Stimulated activated naive B cell treated with anti-CD40 and anti-IgM and Interleukin-4, amounts not matched to agents 10 μg/mL and 1 μg/mL and 100 μg/mL, for 72 hours (primary cell): Measurements from ENCODE around the gene MICB.

Experiments
- ATAC-seq, 2 donors: fragments of 150-1000 bp; cut with Tn5 transposase; replicated peaks; 2 replicates each; pipeline ENCODE4 v1.10.0; 2021; ENCODE audit warnings: moderate library complexity in 1 of 2
- DNase-seq: peaks from one replicate; pipeline ENCODE4 v3.0.0; 2021
- H3K27ac Mint-ChIP-seq: one replicate; pipeline ENCODE4 v1.8.0; 2022; ENCODE audit warnings: mild to moderate bottlenecking, mixed read lengths
- H3K27me3 Mint-ChIP-seq, 2 donors: one replicate each; pipeline ENCODE4 v1.8.0; 2022; ENCODE audit warnings: mixed read lengths in 2 of 2
- H3K36me3 Mint-ChIP-seq, 2 donors: one replicate each; pipeline ENCODE4 v1.8.0; 2022; ENCODE audit warnings: mixed read lengths in 2 of 2, mild to moderate bottlenecking in 1 of 2
- H3K4me1 Mint-ChIP-seq, 2 donors: one replicate each; pipeline ENCODE4 v1.8.0; 2022; ENCODE audit warnings: mixed read lengths in 2 of 2, mild to moderate bottlenecking in 1 of 2
- H3K4me3 Mint-ChIP-seq, 2 donors: one replicate each; pipeline ENCODE4 v1.8.0; 2022; ENCODE audit warnings: mild to moderate bottlenecking in 2 of 2, mixed read lengths in 2 of 2, moderate library complexity in 1 of 2
- H3K9me3 Mint-ChIP-seq, 2 donors: one replicate each; pipeline ENCODE4 v1.8.0; 2022; ENCODE audit warnings: mixed read lengths in 2 of 2, mild to moderate bottlenecking in 1 of 2

Gene MICB

DNA sequence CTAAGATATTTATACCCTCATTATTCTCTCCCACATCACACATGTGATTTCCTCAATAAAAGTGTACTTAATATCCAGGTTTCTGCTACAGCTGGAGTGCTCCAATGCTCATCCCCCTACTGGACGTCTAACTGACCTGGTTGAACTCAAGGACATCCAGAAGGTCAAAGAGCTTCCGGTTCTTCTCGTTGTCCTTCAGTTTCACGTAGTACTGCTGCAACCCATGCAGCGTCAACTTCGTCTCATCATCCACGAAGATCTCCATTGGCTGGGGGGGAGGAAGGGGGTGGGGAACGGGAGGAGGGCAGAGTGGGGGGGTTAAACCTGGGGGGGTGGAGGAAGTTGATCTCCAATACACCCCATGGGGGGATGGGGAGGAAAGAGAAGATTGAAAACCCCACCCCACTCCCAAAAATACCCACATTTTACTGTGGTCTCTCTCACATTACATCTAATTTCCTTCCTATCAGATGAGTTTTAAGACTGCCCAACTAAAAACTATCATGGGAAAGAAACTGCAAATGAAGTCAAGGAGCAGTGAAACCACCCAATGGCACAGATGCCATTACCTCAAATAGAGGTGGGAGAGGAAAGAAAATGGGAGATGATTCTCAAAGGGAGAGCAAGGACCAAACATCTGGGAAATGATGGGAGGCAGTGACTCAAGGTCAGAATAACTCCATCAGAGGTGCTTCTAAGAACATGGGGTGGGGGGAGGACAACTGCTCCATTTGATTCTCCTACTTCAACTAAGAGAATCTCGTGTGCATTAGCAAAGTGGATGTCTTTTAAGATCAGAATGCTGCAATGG, 34.9 kb downstream of the MICB start:
- Mint-ChIP-seq H3K27me3 (no peaks in the 10 kb centered on the region), H3K27ac (peak overlapping the region; percentile 9), H3K4me3 (no peak overlapping the region), H3K9me3 (no peaks in the 10 kb centered on the region), H3K4me1 (peaks cover 16 to 54% of the 10 kb centered on the region in 2 donors), H3K36me3 (peaks cover 48 to 70% of the 10 kb centered on the region in 2 donors)
- DNase-seq, result no peak
- no peak for ATAC-seq

GRCh38 chr6:31533455-31533841, 35.5 kb downstream of the MICB start:
- no peak for DNase-seq
- peaks cover 51 to 70% of the 10 kb centered on the region in 2 donors for H3K36me3 Mint-ChIP-seq
- no peak for ATAC-seq
- H3K4me1 Mint-ChIP-seq, result peaks cover 18 to 57% of the 10 kb centered on the region in 2 donors
- H3K27ac Mint-ChIP-seq, result peak overlapping the region; percentile 9
- no peaks in the 10 kb centered on the region for H3K27me3 Mint-ChIP-seq
- no peak overlapping the region for H3K4me3 Mint-ChIP-seq
- no peaks in the 10 kb centered on the region for H3K9me3 Mint-ChIP-seq

DNA sequence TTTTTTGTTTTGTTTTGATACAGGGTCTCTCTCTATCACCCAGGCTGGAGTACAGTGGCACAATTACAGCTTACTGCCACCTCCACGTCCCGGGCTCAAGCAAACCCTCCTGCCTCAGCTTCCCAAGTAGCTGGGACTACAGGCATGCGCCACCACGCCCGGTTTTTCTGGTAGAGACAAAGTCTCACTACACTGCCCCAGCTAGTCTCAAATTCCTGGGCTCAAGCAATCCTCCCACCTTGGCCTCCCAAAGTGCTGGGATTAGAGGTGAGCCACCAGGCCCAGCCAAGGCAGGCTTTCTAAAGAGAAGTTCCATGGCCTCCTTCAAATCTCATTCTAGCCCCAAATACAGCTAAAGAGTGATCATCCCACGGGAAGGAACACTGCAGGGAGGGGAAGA, 36.1 kb downstream of the MICB start:
- H3K4me3 Mint-ChIP-seq, result no peak overlapping the region
- ATAC-seq (no peak), DNase-seq (no peak)
- peaks cover 52 to 70% of the 10 kb centered on the region in 2 donors for H3K36me3 Mint-ChIP-seq
- no peaks in the 10 kb centered on the region for H3K27me3 Mint-ChIP-seq
- H3K4me1 Mint-ChIP-seq, result peaks cover 24 to 63% of the 10 kb centered on the region in 2 donors
- no peaks in the 10 kb centered on the region for H3K9me3 Mint-ChIP-seq
- H3K27ac Mint-ChIP-seq, result peak overlapping the region; percentile 31

GRCh38 chr6:31534521-31535040, 36.6 kb downstream of the MICB start:
- peaks cover 54 to 73% of the 10 kb centered on the region in 2 donors for H3K36me3 Mint-ChIP-seq
- DNase-seq (no peak), ATAC-seq (no peak)
- no peaks in the 10 kb centered on the region for H3K9me3 Mint-ChIP-seq
- H3K27ac Mint-ChIP-seq, result no peak overlapping the region
- peaks cover 29 to 69% of the 10 kb centered on the region in 2 donors for H3K4me1 Mint-ChIP-seq
- no peaks in the 10 kb centered on the region for H3K27me3 Mint-ChIP-seq
- H3K4me3 Mint-ChIP-seq, result no peak overlapping the region

GRCh38 chr6:31535538-31536324, 37.8 kb downstream of the MICB start:
- no peaks in the 10 kb centered on the region for H3K27me3 Mint-ChIP-seq
- no peak overlapping the region for H3K27ac Mint-ChIP-seq
- DNase-seq (no peak), ATAC-seq (no peak)
- H3K9me3 Mint-ChIP-seq, result no peaks in the 10 kb centered on the region
- peaks cover 33 to 69% of the 10 kb centered on the region in 2 donors for H3K4me1 Mint-ChIP-seq
- peaks cover 52 to 72% of the 10 kb centered on the region in 2 donors for H3K36me3 Mint-ChIP-seq
- no peak overlapping the region for H3K4me3 Mint-ChIP-seq

GRCh38 chr6:31538805-31539400, 41.0 kb downstream of the MICB start:
- DNase-seq (no peak), ATAC-seq (no peak)
- Mint-ChIP-seq H3K36me3 (peaks cover 49 to 64% of the 10 kb centered on the region in 2 donors), H3K4me1 (peaks cover 27 to 51% of the 10 kb centered on the region in 2 donors), H3K27me3 (no peaks in the 10 kb centered on the region), H3K27ac (peak overlapping the region; percentile 56), H3K9me3 (no peaks in the 10 kb centered on the region), H3K4me3 (peak overlapping the region; percentile 58 to 63)

- Mint-ChIP-seq H3K27ac (peak overlapping the region; percentile 93), H3K27me3 (no peaks in the 10 kb centered on the region), H3K4me3 (peak overlapping the region; percentile 82), H3K36me3 (peaks cover 39 to 50% of the 10 kb centered on the region in 2 donors), H3K9me3 (no peaks in the 10 kb centered on the region), H3K4me1 (peaks cover 26 to 45% of the 10 kb centered on the region in 2 donors)
- ATAC-seq (no peak), DNase-seq (no peak)
These were observed 42.7 kb downstream of the MICB start for GRCh38 chr6:31540640-31541039.

DNA sequence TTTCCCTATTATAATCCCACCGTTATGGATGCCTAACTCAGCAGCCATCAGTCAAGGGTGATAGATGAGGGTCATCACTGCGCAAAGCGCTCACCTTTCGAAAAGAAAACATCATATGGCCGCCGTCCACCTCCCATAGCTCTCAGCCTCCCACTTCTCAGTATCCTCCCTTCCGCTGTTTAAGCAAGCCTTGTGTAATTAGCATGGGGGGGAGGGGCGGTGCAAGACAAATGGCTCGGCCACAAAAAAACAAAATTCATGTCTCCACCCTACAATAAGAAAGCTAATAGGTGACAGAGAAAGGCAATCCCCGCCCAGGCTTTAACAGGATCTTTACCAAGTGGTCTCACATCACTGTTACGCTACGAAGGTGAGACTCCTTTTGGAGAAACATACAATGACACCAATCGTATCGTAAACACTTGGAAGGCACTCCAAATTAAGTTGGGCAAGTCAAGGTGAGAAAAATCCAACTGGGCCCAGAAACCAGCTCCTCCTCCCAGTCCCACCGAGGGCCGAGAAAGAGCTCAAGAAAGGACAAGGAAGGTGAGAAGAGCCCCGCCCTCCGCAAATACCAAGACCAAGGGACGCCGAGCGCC, 43.2 kb downstream of the MICB start:
- Mint-ChIP-seq H3K27ac (peak overlapping the region; percentile 93), H3K9me3 (no peaks in the 10 kb centered on the region), H3K36me3 (peaks cover 36 to 45% of the 10 kb centered on the region in 2 donors), H3K4me1 (peaks cover 30 to 45% of the 10 kb centered on the region in 2 donors), H3K27me3 (no peaks in the 10 kb centered on the region), H3K4me3 (peak overlapping the region; percentile 82)
- ATAC-seq (peak; percentile 35 to 38), DNase-seq (peak; percentile 31)

- no peaks in the 10 kb centered on the region for H3K27me3 Mint-ChIP-seq
- peaks cover 36 to 39% of the 10 kb centered on the region in 2 donors for H3K36me3 Mint-ChIP-seq
- no peaks in the 10 kb centered on the region for H3K9me3 Mint-ChIP-seq
- DNase-seq (peak; percentile 92), ATAC-seq (peak; percentile 79 to 85)
- H3K4me3 Mint-ChIP-seq, result peak within 1 kb of the TSS; percentile 82
- H3K4me1 Mint-ChIP-seq, result peaks cover 33 to 48% of the 10 kb centered on the region in 2 donors
- H3K27ac Mint-ChIP-seq, result peak within 1 kb of the TSS; percentile 93
These were observed 43.9 kb downstream of the MICB start, which contains the start of gene DDX39B for GRCh38 chr6:31541658-31542521. Gene DDX39B, minus strand, starts transcription at chr6:31542003. Its CDS starts 1,471 bp downstream, at chr6:31540532.

- no peak overlapping the region for H3K4me3 Mint-ChIP-seq
- peaks cover 27 to 30% of the 10 kb centered on the region in 2 donors for H3K36me3 Mint-ChIP-seq
- H3K9me3 Mint-ChIP-seq, result no peaks in the 10 kb centered on the region
- peaks cover 36 to 52% of the 10 kb centered on the region in 2 donors for H3K4me1 Mint-ChIP-seq
- H3K27ac Mint-ChIP-seq, result no peak overlapping the region
- H3K27me3 Mint-ChIP-seq, result no peaks in the 10 kb centered on the region
- no peak for DNase-seq
- no peak for ATAC-seq
These were observed 45.7 kb downstream of the MICB start for GRCh38 chr6:31543639-31544038.

- Mint-ChIP-seq H3K36me3 (peaks cover 20 to 27% of the 10 kb centered on the region in 2 donors), H3K4me1 (peaks cover 30 to 52% of the 10 kb centered on the region in 2 donors), H3K27ac (no peak overlapping the region), H3K4me3 (no peak overlapping the region), H3K27me3 (no peaks in the 10 kb centered on the region), H3K9me3 (no peaks in the 10 kb centered on the region)
- DNase-seq (no peak), ATAC-seq (no peak)
These were observed 46.7 kb downstream of the MICB start for GRCh38 chr6:31544676-31545075.

DNA sequence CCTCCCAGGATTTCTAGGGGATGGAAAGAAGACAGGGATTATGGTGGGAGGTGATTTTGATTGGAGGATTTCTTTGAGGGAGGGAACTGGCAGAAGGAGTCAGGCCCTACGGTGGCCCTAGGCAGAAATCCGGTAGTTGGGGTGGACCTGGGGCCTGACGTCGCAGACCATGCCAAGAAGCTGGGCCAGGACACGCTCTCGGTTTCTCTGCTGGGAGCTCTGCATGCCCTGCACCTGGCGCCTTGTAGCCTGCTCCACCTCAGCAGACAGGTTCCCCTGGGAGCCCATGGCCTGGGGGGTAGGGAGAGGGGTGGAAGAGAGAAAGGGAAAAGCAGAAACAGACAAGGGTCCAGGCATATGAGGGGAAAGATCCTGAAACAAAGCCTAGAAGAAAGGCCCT, 47.3 kb downstream of the MICB start:
- Mint-ChIP-seq H3K27ac (no peak overlapping the region), H3K9me3 (no peaks in the 10 kb centered on the region)
- no peak for ATAC-seq

More for the DNA sequence above, 47.3 kb downstream of the MICB start:
- no peak for DNase-seq
- Mint-ChIP-seq H3K36me3 (peaks cover 20 to 24% of the 10 kb centered on the region in 2 donors), H3K27me3 (no peaks in the 10 kb centered on the region), H3K4me1 (peaks cover 25 to 52% of the 10 kb centered on the region in 2 donors), H3K4me3 (no peak overlapping the region)
